Stimulated activated CD8-positive, alpha-beta memory T cell treated with anti-CD3 and anti-CD28 coated beads, Interleukin-15, amount 100 ng/mL, for 48 hours (primary cell): Measurements from ENCODE around the gene TAT.
"Not testable (repeated sequence)": the region's sequence is repeated elsewhere in the genome, so short reads cannot be mapped to it uniquely, and the experiment has no call there.

Experiments used
- DNase-seq, 2 donors: peaks; one replicate each; pipeline ENCODE4 v3.0.0-alpha.2; 2020; ENCODE audit warnings: low read depth in 2 of 2

Gene TAT

DNA sequence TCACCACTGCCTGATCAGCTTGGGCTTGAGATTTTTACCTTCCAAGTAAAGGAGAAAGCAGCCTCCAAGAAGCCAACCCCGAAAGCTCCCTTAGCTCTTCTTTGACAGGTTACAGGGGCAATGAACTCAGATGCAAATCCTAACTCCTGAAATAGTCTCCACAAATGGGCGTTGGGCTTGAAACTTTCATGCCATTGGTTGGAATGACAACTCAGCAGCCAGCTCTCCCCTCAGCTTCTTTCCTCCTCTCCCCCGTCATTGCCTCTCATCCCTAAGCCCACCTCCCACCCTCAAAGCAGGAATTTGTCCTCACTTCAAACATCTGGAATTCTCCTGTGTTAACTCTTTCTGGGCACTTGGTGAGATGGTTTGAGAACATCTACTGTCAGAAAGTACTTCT is at the start of gene TAT:
Gene TAT, minus strand, starts transcription at position 122 of the 400 bp plus-strand sequence. CDS start 677 bp downstream, outside the sequence.
- DNase-seq = no peak

DNA sequence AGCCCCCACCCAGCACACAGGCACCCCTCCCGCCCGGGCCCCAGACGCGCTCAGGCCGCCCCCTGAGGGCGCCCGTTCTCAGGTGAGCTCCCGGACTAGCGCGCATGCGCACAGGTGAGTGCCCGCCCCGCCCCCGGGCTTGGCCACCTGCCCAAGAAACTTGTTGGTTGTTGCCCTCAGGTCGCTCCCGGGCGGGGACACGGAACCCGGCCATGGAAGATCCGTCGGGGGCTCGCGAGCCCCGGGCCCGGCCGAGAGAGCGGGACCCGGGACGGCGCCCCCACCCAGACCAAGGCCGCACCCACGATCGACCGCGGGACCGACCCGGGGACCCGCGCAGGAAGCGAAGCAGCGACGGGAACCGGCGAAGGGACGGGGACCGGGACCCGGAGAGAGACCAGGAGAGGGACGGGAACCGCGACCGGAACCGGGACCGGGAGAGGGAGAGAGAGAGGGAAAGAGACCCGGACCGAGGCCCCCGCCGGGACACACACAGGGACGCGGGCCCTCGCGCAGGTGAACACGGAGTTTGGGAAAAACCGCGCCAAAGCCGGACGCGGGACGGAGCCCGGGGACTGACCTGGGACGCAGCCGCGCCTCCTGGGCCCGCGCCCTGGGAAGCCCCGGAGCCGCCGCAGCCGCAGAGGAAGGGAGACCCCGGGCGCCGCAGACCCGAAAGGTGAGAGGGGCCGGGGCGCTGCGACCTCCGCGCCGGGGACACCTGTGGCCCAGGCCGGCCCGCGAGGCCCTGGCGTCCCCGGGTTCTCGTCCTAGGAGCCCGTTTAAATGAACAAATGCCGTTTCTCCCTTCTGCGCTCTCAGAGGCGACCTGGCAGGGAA is 49.3 kb upstream of the TAT start, which contains the start of gene MARVELD3:
Gene MARVELD3, plus strand, starts transcription at position 167 of the 840 bp plus-strand sequence. Its CDS starts 46 bp downstream, at position 213.
- DNase-seq = no peak

DNA sequence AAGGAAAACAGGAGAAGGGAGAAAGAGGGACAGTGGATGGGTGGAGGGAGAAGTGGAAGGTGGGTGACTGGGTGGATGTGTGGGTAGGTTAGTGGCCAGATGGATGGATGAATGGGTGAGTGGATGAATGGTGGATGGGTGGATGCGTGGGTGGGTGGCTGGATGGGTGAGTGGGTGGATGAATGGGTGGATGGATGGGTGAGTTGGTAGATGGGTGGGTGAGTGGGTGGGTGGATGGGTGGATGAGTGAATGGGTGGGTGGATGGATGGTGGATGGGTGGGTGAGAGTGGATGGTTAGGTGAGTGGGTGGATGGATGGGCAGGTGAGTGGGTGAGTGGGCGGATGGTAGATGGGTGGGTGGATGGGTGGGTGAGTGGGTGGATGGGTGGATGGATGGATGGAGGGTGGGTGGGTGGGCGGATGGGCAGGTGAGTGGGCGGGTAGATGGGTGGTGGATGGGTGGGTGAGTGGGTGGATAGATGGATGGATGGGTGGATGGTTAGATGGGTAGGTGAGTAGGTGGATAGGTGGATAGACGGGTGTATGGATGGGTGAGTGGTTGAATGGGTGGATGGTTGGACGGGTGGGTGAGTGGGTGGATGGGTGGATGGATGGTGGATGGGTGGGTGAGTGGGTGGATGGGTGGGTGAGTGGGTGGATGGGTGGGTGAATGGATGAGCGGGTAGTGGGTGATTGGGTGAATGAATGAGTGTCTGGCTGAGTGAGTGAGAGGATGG is 48.4 kb upstream of the TAT start:
- no peak for DNase-seq

DNA sequence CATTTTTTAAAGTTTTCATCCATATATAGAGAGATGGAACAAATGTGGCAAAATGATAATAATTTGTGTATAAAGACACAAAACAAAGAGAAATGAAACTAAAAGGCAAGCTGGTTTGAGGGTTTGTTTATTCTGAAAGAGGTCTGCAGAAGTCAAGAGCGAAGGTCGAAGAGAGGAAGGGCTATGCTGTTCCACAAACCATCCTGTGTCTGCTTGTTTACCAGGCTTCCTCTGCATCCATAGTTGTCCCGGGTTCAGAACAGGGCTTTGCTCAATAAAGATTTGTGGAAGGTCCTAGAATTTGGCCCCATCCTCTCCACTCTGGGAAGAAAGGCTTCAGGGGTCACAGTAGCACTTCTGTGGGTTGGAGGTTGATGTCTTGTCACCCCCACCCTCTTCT is 46.7 kb upstream of the TAT start:
- DNase-seq = no peak

DNA sequence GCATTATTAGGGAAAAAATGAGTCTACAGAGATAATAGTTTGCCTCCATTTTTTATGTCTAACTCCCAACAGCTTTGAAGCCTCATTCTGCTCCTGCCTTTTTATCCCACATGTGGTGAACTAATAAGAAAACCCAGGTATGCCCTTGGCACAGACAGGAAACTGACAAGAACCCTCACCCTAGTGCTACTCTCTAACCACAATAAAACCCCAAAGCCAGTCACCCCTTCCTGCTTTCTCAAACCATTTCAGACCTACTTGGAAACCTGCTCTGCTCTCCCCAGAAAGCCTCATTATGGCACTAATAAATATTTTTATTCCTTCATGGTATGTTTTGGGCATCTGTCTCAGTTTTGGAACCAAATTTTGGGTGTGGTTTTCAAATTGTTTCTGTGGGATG is 45.2 kb upstream of the TAT start:
- no peak for DNase-seq

DNA sequence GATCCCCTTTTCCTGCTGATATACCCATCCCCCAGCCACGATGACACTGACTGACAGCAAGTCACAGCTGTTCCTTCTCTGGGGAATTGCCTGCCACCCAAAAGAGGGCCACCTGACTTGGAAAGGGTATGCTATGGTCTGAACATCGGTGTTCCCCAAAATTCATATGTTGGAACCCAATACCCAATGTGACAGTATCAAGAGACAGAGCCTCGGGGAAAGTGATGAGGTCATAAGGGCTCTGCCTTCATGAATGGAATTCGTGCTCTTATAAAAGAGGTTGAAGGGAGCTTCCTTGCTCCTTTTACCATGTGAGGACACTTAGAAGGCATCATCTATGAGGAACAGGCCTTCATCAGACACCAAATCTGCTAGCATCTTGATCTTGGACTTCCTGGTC is 41.5 kb upstream of the TAT start:
- no peak for DNase-seq

DNA sequence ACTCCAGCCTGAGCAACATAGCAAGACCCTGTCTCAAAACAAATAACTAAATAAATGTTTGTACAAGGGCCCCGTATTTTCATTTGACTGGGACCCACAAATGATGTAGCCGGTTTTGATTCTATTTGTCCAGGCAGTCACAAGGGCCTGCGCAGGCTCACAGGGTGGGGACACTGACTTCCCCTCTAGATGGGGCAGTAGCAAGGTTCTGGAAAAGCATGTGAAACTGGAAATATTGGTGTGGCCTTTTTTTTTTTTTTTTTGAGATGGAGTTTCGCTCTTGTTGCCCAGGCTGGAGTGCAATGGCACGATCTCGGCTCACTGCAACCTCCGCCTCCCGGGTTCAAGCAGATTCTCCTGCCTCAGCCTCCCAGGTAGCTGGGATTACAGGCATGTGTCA is 38.1 kb upstream of the TAT start:
- not testable (repeated sequence) for DNase-seq

DNA sequence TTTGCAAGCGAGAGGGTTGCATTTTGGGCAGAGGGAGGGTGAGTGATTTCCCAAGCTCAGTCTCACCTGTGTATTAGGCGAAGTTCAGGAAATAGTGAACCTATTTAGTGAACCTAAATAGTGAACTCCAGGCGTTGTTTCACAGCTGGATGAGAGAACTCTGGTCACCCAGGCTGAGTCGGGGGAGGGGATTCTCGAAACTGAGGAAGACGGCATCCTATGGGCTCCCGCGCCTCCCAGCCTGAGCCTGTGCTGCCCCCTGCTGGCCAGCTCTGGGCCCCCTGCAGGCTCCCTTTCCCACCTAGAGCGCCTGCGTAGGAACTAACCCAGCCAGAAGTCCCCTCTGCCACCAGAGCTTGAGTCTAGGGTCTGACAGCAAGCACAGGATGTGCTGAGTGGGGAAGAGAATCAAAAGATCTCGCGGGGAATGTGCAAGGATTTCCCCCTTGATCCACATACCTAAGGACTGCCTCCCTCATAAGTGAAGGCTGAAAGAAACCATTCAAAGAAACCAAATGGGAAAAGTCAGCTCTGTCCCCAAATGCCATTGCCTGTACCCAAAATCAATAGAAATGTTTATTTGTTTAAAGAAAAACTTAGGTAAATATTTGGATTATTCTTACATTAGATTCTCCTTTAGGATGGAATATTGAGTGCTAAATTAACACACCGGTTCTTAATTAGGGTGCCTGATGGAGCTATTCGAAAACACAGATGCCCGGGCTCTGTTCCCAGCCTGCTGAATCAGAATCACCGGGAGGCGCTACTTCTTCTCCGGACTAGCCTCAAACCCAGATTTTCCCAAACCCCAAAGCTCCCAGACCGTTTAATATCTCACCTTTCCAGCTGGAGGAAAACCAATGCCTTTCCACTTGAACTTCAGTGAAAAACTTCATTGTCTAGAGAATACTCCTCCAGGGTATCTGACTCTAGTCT is 34.3 kb upstream of the TAT start:
- peak; percentile 59 to 60 for DNase-seq

DNA sequence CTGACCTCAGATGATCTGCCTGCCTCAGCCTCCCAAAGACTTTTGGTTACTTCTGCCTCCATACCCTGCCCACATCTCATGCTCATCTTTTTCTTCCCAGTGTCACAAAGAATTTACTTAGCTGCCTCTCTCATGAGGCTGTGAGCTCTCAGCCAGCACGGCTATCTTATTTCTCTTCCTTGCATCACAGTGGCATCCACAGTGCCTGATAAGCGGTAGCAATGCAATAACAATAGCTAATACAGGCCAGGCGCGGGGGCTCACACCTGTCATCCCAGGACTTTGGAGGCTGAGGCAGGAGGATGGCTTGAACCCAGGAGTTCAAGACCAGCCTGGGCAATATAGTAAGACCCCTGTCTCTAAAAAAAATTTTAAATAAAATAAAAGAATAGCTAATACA is 33.6 kb upstream of the TAT start:
- DNase-seq = no peak

DNA sequence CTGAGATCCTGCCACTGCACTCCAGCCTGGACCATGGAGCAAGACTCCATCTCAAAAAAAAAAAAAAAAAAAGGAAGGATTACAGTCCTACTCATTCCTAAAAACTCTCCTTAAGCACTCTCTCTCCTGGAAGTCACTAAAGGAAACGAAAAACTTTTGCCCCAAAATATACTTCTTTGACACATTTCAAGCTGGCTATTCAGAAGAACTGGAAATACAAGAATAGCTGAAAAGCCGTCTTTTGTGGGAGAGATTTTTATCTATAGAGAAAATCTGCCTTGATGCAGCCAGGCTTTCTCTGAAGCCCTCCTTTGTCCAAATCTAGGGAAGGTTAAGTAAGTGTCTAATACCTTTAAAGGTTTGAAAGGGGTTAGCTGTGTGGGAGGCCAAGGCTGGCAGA is 32.2 kb upstream of the TAT start:
- no peak for DNase-seq

DNA sequence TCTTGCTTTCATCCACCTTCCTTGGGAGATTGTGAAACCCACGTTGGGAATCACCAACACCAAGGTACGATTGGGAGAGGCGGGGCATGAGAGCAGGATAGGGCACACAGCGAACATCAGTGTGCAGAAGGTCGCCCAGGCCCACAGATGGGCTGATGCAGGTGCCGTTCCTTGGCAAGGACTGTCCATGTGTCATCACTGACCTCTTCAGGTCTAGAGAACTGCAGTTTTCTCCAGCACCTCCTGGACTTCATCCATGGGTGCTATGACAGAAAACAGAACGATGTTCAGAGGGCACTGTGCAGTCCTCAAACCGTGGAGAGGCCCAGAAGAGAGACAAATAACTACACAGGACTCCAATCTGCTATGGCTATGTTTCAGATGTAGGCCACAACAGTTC is 23.9 kb upstream of the TAT start:
- DNase-seq = no peak

DNA sequence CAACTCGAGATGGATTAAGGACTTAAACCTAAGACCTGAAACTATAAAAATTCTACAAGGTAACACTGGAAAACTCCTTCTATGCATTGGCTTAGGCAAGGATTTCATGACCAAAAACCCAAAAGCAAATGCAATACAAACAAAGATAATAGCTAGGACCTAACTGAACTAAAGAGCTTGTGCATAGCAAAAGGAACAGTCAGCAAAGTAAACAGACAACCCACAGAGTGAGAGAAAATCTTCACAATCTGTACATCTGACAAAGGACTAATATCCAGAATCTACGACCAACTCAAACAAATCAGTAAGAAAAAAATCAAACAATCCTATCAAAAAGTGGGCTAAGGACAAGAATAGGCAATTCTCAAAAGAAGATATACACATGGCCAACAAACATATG is 21.5 kb upstream of the TAT start:
- DNase-seq = not testable (repeated sequence)

DNA sequence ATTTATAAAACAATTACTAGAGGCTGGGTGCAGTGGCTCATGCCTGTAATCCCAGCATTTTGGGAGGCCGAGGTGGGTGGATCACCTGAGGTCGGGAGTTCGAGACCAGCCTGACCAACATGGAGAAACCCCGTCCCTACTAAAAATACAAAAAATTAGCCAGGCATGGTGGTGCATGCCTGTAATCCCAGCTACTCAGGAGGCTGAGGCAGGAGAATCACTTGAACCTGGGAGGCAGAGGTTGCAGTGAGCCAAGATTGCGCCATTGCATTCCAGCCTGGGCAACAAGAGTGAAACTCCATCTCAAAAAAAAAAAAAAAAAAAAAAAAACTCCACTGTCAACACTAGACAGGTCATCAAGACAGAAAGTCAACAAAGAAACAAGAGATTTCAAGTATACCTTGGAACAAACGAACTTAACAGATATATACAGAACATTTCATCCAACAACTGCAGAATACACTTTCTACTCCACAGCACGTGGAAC is 18.5 kb upstream of the TAT start:
- DNase-seq = not testable (repeated sequence)

DNA sequence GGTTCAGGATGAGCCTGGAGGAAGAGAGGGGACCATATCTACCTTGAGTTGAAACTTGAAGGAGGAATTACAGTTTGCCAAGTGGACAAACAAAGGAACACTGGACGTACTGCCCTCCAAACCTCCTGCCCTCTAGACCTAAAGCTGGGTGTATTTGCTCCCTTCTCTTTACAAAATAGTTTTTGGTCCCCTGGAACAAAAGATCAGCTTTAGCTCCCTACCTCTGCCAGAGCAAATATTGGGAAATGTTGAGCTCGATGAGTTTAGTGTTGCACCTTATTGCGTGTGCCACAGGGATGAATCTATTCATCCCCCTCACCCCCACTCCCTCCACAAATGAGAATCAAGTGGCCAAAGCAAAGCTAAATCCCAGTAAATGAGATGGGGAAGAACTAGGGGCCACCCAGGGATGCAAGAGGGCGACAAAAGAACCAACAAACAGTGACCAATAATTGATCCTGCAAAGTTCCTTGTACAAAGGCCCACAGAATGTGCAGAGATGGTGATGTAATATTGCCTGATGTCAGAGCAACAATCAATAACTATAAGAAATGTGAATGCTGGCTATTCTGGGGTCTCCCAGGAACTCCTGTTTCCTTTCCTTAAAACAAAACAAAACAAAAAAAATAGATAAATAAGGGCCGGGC is 17.2 kb upstream of the TAT start:
- DNase-seq = no peak

DNA sequence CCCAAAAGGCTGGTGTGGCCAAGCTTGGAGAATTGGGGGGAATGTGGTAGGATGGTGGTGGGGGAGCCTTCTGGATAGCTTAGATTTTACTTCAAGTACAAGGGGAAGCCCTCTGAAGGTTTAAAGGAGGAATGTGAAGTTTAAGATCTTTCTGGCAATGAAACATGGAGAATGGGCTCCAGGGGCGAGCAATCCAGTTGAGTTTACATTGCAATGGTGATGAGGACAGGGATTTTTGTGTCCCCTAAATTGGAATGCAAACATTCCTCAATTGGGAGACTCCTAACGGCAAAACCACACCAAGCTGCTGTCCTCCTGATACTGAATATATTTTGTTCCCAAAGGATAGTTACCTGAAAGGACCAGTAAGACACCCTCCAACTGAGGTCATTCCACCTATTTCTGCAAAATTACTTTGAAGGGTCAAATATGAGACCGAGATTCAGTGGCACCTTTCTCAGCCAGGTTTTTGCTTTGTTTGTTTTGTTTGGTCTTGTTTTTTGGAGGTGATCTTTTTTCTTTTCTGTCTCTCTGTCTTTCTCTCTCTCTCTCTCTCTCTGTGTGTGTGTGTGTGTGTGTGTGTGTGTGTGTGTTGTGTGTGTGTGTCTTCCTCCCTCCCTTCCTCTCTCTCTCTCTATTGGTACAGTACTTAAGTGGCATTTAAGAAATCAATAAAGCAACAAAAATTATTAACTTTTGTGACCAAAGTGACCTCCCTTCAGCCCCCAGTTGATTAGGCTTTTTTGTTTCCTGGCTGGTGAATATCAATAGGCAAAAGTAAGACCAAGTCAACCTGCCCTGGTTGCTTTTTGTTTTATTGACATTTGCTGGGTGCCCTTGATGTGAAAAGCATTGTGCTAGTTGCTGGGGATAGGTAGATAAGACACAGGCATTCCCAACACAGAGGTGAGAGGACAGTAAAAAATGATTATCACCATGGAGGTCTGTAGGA is 16.4 kb upstream of the TAT start:
- DNase-seq = no peak

DNA sequence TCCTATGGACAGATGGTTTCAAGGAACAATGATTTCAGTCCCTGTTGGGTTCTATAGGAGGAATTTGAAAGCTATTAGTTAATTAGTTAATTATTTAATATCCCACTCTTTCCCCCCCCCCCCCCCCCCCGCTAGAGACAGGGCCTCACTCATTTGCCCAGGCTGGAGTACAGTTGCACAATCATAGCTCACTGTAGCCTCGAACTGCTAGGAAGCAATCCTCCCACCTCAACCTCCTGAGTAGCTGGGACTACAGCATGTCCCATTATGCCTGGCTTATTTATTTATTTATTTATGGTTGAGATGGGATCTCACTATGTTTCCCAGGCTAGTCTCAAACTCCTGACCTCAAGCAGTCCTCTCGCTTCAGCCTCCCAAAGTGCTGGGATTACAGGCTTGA is 15.0 kb upstream of the TAT start:
- no peak for DNase-seq

DNA sequence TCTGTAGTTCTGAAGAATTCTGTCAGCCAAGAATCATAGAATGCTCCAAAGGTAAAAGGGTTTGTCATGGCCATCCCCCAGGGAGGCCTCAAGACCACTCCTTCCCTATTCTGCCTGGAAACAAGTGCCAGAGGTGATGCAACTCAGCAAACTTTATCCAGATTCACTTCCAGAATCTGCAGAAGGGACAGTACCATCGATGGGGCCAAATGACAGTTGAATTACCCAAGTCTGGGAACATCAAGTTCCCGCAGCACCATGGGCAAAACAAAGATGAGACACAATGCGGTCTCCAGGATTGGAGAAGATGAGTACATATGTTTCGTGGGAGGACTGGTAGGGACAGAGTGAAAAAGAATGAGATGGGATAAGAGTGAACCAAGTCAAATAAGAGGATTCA is 13.7 kb upstream of the TAT start:
- DNase-seq = no peak

DNA sequence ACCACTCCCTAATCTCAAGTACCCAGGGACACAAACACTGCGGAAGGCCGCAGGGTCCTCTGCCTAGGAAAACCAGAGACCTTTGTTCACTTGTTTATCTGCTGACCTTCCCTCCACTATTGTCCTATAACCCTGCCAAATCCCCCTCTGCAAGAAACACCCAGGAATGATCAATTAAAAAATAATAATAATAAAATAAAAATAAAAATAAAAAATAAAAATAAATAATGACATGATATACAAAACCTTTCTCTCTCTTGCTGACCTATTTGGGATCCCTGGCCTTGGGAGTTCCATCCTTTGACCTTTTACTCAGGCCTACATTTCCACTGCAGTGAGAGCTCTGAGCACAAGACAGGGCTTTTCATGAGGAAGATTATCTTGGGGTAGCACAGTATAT is 13.2 kb upstream of the TAT start:
- not testable (repeated sequence) for DNase-seq

DNA sequence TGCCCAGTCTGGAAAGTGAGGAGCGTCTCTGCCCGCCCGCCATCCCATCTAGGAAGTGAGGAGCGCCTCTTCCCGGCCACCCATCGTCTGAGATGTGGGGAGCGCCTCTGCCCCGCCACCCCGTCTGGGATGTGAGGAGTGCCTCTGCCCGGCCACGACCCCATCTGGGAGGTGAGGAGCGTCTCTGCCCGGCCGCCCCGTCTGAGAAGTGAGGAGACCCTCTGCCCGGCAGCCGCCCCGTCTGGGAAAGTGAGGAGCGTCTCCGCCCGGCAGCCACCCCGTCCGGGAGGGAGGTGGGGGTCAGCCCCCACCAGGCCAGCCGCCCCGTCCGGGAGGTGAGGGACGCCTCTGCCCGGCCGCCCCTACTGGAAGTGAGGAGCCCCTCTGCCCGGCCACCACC is 12.4 kb upstream of the TAT start:
- not testable (repeated sequence) for DNase-seq

DNA sequence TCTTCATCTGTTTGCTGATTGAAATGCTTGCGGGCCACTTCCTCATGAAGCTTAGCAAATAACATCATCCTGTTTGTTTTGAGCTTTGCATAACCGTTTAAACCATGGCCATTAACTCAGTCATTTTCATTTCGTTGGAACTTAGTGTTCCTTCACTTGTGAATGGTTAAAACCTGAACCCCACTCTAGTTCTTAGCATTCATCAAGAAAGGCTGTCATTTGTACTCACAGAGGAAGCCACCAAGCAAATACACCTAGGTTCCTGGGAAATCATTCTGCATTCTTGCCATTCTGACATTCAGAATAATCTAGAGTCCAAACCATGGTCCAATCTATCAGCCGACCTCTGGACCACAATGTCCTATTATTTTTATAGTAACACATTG is 8.4 kb upstream of the TAT start:
- no peak for DNase-seq
